HG03354 (cell line): ENCODE data around the gene ADAMTS2.

Experiments
- ATAC-seq: cut with Tn5 transposase; IDR thresholded peaks from one replicate; pipeline ENCODE4 v1.9.1; 2021; ENCODE audit warnings: mild to moderate bottlenecking; ENCODE audit not compliant: unreplicated experiment, poor library complexity, severe bottlenecking

ADAMTS2 gene

GRCh38 chr5:179125789-179126505 lies 219.3 kb downstream of the ADAMTS2 start:
- ATAC-seq, result no peak

DNA sequence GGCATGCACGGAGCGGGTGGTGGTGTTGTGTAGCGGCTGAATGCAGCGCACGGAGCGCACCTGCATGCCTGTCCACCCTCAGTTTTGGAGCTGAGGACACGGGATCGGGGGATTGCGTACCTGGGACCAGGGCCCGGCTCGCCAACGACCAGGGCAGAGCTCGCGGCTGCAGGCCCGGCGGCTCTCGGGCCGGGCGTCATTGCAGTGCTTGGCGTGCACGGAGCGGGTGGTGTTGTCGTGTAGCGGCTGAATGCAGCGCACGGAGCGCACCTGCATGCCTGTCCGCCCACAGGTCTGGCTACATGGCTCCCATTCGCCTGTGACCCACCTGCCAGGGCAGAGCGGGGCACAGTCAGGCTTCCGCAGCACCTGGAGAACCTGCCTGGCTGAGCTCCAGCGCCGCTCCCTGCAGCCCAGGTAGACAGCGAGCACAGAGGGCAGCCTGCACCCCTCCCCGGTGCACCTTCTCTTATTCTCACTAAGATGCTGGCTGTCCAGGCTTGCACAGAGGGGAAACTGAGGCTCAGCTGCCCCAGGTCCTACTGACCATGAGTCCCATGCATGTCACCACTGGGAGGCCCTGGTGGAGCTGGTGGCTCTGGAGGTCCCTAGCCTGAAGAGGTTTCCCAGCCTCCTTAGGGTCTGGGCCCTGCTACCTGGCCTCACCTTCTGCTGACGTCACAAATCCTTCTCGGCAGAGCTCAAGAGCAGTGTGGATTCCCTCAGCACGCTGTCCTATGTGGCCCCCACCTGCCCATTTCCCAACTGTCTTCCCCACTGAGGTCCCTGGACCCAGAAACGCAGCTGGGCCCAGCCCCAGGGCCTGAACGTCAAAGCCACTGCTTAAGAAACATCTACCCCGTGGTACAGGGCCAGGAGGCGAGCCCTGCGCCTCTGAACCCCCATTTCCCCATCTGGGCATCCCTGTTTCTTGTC lies 220.1 kb downstream of the ADAMTS2 start:
- no peak for ATAC-seq

- ATAC-seq, result no peak
These were observed 220.9 kb downstream of the ADAMTS2 start for GRCh38 chr5:179124273-179124852.

DNA sequence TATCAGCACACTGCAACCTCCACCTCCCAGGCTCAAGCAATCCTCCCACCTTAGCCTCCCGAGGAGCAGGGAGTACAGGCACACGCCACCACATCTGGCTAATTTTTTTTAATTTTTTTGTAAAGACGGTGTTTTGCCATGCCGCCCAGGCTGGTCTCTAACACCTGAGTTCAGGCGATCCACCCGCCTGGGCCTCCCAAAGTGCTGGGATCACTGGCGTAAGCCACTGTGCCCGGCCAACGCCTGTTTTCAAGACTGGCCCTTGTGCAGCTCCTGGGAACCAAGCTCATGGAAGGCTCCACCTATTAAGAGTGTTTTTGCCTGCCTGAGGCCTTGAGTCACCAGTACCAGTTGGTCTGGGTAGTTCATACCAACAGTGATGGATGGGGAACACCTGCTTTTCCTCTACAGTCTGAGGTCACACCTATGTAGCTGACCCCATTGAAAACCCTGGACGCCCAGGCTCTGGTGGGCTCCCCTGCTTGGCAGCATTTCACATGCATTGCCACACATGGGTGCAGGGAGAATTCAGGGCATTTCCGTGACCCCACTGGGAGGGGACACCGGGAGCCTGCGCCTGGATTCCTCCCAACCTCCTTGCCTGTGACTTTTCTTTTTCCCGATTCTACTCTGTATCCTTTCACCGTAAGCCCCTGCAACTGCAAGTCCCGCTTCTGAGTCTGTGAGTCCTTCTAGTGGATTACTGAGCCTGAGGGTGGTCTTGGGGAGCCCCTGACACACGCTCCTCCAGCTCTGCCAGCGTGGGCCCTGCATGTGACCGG lies 221.6 kb downstream of the ADAMTS2 start:
- no peak for ATAC-seq

GRCh38 chr5:179123109-179123426 lies 222.2 kb downstream of the ADAMTS2 start:
- no peak for ATAC-seq

DNA sequence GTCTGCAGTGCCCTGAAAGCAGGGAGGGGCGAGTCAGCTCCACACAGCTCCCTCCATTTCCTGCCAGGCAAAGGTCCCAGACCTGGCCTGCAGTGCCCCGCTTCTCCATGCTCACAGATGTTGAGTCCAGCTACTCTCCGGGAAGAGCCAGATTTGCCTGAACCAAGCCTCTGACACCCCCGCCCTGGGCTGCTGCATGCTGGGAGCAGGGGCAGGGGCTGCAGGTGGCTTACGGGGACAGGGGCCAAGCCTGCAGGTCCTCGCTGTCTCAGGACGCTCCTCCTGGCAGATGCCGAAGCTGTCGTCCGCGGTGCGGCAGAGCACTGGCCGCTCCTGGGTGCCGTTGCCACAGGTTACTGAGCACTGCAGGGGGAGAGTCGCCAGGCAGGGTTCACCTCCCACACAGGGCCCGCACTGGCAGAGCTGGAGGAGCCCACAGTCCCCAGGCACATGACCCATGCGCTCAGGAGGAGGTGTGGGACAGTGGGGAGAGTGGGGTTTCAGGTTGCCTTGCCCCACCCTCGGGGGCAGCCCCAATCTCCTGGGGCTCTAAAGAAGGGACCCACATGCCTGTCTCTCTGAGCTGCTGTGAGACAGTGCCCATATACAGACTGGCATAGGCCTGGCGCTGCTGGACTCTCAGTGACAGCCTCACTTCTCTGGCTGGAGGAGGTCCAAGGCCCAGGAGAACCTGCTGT lies 222.7 kb downstream of the ADAMTS2 start:
- no peak for ATAC-seq

- ATAC-seq, result no peak
These were observed 223.6 kb downstream of the ADAMTS2 start for GRCh38 chr5:179121667-179122111.

- no peak for ATAC-seq
These were observed 224.2 kb downstream of the ADAMTS2 start for GRCh38 chr5:179120951-179121666.

- ATAC-seq, result no peak
These were observed 224.8 kb downstream of the ADAMTS2 start for GRCh38 chr5:179120421-179120861.

DNA sequence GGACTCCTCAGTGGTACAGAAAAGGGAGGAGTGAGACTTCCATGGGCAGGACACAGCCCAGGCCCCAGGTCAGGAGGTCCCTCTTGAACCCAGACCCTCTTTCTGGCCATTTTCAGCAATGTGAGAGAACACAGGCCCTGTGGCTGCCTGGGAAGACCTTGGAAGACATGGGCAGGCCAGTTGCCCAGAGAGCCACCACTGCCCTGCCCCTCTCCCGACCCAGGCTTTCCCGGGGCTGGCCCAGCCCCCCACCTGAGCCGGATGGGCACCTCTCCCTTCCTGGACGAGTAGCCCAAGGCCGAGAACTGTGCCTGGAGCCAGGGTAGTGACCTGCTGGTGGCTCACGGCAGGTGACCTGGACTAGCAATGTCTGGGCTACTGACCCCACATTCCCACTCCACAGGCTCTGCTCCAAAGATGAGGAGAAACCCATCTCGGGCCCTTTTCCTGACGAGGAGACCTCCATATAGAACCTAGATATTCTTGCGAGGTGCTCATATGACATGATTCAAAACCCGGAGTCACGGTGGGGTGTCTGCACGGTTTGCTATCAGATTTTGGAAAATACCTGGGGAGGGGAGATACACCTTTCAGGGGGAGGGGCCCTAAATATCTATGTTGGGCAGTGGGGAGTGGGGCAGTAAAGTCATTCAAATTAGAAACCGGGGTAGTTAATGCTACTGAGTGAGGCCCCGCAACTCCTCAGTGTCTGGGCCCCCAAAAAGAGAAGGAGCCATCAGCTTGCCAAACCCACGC lies 225.7 kb downstream of the ADAMTS2 start:
- no peak for ATAC-seq

DNA sequence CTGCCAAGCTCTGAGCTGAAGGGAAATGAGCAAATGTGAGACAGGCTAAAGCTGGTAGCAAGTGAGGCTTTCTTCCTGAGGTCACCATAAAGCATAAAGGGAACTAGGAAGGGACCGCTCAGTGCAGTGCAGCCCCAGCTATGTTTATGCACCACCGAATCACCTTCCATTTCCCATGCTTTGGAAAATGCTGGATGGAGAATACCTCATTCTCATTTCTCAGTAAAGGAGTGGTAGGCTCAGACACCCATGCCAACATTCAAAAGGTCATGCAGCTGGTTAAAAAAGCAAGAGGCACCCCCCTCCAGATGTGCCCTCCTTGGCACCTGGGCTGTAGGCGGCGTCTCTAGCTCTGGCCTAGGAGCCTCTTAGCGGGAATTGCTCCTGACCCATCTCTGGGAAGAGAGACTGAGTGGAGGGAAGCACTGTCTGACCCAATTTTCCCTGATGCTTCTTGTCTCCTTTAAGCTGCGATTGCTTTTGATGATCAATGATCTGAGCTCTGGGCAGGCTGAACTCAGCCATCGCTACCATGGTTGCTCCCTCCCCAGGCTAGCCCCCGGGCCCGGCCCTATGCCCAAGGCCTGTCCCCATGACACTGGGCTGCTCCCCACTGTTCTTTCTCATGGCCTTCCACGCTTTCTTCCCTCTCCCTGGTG lies 226.4 kb downstream of the ADAMTS2 start:
- ATAC-seq, result no peak

DNA sequence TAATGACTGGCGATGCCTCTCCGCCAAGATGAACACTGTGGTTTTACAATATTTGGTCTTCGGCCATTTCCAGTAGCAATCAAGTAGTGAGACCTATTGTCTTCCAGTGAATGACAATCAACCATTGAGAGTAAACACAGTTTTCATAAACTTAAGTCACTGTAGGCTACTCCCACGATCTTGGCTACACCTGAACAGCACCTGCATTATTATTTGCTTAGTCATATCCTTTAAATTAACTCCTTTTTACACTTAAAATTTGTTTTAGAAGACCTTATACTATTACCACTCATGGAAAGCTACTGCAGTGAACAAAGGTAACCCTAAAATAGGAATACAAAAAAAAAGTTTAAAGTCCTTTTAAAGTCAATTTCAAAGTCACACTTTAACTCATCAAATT lies 226.9 kb downstream of the ADAMTS2 start:
- ATAC-seq, result no peak

GRCh38 chr5:179115845-179116524 lies 229.3 kb downstream of the ADAMTS2 start:
- no peak for ATAC-seq

DNA sequence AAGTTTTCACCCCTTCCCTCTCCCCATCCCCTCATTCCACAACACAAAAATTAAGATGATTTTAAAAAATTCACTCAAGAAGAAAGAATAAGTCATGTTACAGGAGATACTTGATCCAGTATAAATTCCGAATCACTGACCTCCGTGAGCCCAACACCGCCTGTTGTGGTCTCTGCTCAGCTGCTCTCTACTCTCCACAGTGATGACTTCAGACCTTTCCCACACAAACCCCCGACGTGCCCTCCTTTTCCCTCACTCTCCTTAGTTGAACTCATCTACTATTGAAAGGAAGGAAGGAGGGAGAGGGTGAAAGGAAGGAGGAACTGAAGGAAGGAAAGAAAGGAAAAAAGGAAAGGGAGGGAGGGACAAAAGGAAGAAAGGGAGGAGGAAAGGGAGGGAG lies 230.0 kb downstream of the ADAMTS2 start:
- no peak for ATAC-seq

GRCh38 chr5:179114756-179115155 lies 230.5 kb downstream of the ADAMTS2 start:
- ATAC-seq, result no peak

GRCh38 chr5:179113945-179114641 lies 231.2 kb downstream of the ADAMTS2 start:
- no peak for ATAC-seq
